ENCODE results near the gene OGG1. TPM values are rescaled to one million over a fixed set of nuclear protein-coding genes. Genes with fewer than 3 reads are reported as not detected.

The OGG1 gene
- total and polyA plus RNA-seq, 2 experiments from 2014 or later, result 23.0 to 36.5 TPM

DNA sequence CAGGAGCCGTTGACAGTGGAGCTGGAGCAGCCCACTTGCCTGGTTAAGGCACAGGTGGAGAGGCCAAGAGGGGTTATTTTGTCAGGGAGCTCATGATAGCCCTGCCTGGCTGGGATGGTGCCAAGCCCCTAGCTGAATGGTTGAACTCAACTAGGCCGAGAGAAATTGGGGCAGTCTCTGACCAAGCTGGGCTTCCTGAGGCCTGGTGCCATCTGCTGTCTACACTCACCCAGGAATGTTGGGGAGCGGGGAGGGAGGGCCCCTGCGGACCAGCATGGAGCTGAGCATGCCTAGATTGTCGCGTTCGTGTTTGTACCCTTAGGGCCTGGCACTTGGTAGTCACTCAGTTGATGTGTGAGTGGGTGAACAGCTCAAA is 17.0 kb upstream of the OGG1 start:
- Histone ChIP-seq H2AFZ (no peak overlapping the region), H3K4me3 (peak overlapping the region; percentile 84), H3K36me3 (ENCODE audit: low read depth) (peaks cover 17% of the 10 kb centered on the region; the same call in 1 of the 2 replicates), H4K20me1 (ENCODE audit: insufficient read depth) (no peaks in the 10 kb centered on the region; the same call in 1 of the 2 replicates), H3K9me2 (ENCODE audit: insufficient read depth) (no peaks in the 10 kb centered on the region), H3K9ac (peak overlapping the region; percentile 96), H3K4me2 (ENCODE audit: unreplicated experiment) (peak overlapping the region; percentile 98), H3K27ac (peak overlapping the region; percentile 97), H3K4me1 (ENCODE audit: insufficient read depth) (peaks cover 17% of the 10 kb centered on the region), H3K27me3 (replicated peaks; ENCODE audit: insufficient read depth) (no peaks in the 10 kb centered on the region), H3K9me3 (ENCODE audit: low read depth) (no peaks in the 10 kb centered on the region), H3F3A (ENCODE audit: insufficient read depth) (peaks cover 9% of the 10 kb centered on the region), H3K79me2 (ENCODE audit: insufficient read depth) (peaks cover 61% of the 10 kb centered on the region)
- peak; percentile 73 for DNase-seq
- WGBS, 2 experiments (ENCODE audit: low coverage in 1 of 2, low lambda C conversion rate in 2 of 2, missing lambda C conversion rate in 2 of 2), result 9 to 19% methylated on average over 7 of the region's 7 CpGs
- in situ Hi-C loops (cut with MboI), result no loop called here
- TF ChIP-seq EZH2 (IDR thresholded peaks at IDR 0.05; ENCODE audit: insufficient read depth, poor library complexity, severe bottlenecking) (no peak), EZH2phosphoT487 (IDR thresholded peaks at IDR 0.05; ENCODE audit: insufficient read depth, low read depth) (no peak)

DNA sequence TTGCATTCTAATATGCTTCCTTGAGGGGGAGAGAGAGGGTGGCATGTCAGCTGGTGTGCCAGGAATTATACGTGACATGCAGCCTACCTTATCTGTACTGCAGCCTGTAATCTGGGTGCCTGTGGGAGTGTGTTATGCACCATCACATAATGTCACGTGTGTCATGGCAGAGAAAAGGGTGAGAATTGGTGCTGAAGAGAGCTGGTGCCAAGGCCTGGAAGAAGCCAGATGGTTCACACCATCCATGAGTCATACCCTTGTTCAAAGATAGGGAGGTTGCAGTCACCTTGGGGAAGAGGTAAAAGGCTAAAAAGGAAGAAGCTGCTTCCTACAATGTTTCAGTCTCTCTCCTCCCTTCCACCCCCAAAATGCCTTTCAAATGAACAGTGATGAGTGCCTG is 12.9 kb upstream of the OGG1 start:
- H4K20me1 ChIP-seq (ENCODE audit: insufficient read depth), result no peaks in the 10 kb centered on the region; the same call in 1 of the 2 replicates

DNA sequence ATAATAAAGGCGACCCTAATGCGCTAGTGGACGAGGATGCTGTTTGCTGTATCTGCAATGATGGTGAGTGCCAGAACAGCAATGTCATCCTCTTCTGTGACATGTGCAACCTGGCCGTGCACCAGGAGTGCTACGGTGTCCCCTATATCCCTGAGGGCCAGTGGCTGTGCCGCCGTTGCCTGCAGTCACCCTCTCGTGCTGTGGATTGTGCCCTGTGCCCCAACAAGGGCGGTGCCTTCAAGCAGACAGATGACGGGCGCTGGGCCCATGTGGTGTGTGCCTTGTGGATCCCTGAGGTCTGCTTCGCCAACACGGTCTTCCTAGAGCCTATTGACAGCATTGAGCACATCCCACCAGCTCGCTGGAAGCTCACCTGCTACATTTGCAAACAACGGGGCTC is 10.6 kb upstream of the OGG1 start:
- Histone ChIP-seq H4K20me1 (ENCODE audit: insufficient read depth) (no peaks in the 10 kb centered on the region), H3K4me3 (no peak overlapping the region), H3K4me2 (ENCODE audit: unreplicated experiment) (no peak overlapping the region), H3K4me1 (ENCODE audit: insufficient read depth) (no peaks in the 10 kb centered on the region), H3K27me3 (replicated peaks; ENCODE audit: insufficient read depth) (no peaks in the 10 kb centered on the region), H3K9me3 (ENCODE audit: low read depth) (no peaks in the 10 kb centered on the region), H3K9me2 (ENCODE audit: insufficient read depth) (no peaks in the 10 kb centered on the region), H3F3A (ENCODE audit: insufficient read depth) (no peaks in the 10 kb centered on the region; the same call in 1 of the 2 replicates), H2AFZ (no peak overlapping the region), H3K36me3 (ENCODE audit: low read depth) (peaks cover 65% of the 10 kb centered on the region), H3K9ac (no peak overlapping the region), H3K79me2 (ENCODE audit: insufficient read depth) (peaks cover 59% of the 10 kb centered on the region), H3K27ac (no peak overlapping the region)
- DNase-seq, result no peak
- 87 to 88% methylated on average over 15 of the region's 15 CpGs for WGBS, 2 experiments (ENCODE audit: low coverage in 1 of 2, low lambda C conversion rate in 2 of 2, missing lambda C conversion rate in 2 of 2)
- TF ChIP-seq EZH2 (IDR thresholded peaks at IDR 0.05; ENCODE audit: insufficient read depth, poor library complexity, severe bottlenecking) (no peak), EZH2phosphoT487 (IDR thresholded peaks at IDR 0.05; ENCODE audit: insufficient read depth, low read depth) (no peak)
- in situ Hi-C loops (cut with MboI), result no loop called here

More for the DNA sequence above, 12.9 kb upstream of the OGG1 start:
- H3K9me3 ChIP-seq (ENCODE audit: low read depth), result no peaks in the 10 kb centered on the region
- H3K4me3 ChIP-seq, result no peak overlapping the region
- H3K4me2 ChIP-seq (ENCODE audit: unreplicated experiment), result no peak overlapping the region
- peaks cover 42% of the 10 kb centered on the region for H3K36me3 ChIP-seq (ENCODE audit: low read depth)
- no peaks in the 10 kb centered on the region for H3K27me3 ChIP-seq (replicated peaks; ENCODE audit: insufficient read depth)
- H3K27ac ChIP-seq, result no peak overlapping the region
- no peak overlapping the region for H3K9ac ChIP-seq
- H3K9me2 ChIP-seq (ENCODE audit: insufficient read depth), result no peaks in the 10 kb centered on the region
- H3F3A ChIP-seq (ENCODE audit: insufficient read depth), result no peaks in the 10 kb centered on the region; the same call in 1 of the 2 replicates
- in situ Hi-C loops (cut with MboI), result no loop called here
- TF ChIP-seq EZH2 (IDR thresholded peaks at IDR 0.05; ENCODE audit: insufficient read depth, poor library complexity, severe bottlenecking) (no peak), EZH2phosphoT487 (IDR thresholded peaks at IDR 0.05; ENCODE audit: insufficient read depth, low read depth) (no peak)
- 65 to 69% methylated on average over 2 of the region's 2 CpGs for WGBS, 2 experiments (ENCODE audit: low coverage in 1 of 2, low lambda C conversion rate in 2 of 2, missing lambda C conversion rate in 2 of 2)
- peaks cover 12% of the 10 kb centered on the region for H3K4me1 ChIP-seq (ENCODE audit: insufficient read depth)
- peaks cover 82% of the 10 kb centered on the region for H3K79me2 ChIP-seq (ENCODE audit: insufficient read depth)
- no peak overlapping the region for H2AFZ ChIP-seq
- peak; percentile 24 for DNase-seq

DNA sequence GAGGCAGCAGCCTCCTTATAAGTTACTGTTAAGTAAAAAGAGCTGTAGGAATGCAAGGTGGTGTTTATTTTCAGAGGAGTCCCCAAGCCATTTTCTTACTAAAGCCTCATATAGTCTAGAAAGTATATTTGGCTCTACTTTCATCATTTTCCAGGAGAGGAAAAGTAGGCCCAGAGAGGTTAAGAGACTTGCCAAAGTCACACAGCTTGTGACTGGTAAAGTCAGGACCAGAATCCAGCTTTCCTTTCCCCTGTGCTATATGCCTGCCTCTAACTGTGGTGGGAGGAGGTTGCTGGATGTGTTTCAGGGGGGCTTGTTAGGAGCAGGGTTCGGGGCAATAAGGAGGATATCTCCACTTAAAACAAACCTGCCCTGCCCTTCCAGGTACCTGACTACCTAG is 7.2 kb upstream of the OGG1 start:
- in situ Hi-C loops (cut with MboI), result no loop called here
- H3K9me2 ChIP-seq (ENCODE audit: insufficient read depth), result no peaks in the 10 kb centered on the region
- H3K36me3 ChIP-seq (ENCODE audit: low read depth), result peaks cover 62% of the 10 kb centered on the region
- no peak overlapping the region for H3K27ac ChIP-seq
- H3K9ac ChIP-seq, result no peak overlapping the region
- H3F3A ChIP-seq (ENCODE audit: insufficient read depth), result peaks cover 8% of the 10 kb centered on the region; the same call in 1 of the 2 replicates
- DNase-seq, result no peak
- no peak overlapping the region for H3K4me3 ChIP-seq
- H2AFZ ChIP-seq, result no peak overlapping the region
- 0 out of 2 replicates have a peak, but pooled peaks cover 10% of the 10 kb centered on the region for H3K4me1 ChIP-seq (ENCODE audit: insufficient read depth)
- no peaks in the 10 kb centered on the region for H4K20me1 ChIP-seq (ENCODE audit: insufficient read depth)
- peaks cover 25% of the 10 kb centered on the region for H3K79me2 ChIP-seq (ENCODE audit: insufficient read depth)
- H3K9me3 ChIP-seq (ENCODE audit: low read depth), result no peaks in the 10 kb centered on the region
- no peak overlapping the region for H3K4me2 ChIP-seq (ENCODE audit: unreplicated experiment)
- TF ChIP-seq EZH2 (IDR thresholded peaks at IDR 0.05; ENCODE audit: insufficient read depth, poor library complexity, severe bottlenecking) (no peak), EZH2phosphoT487 (IDR thresholded peaks at IDR 0.05; ENCODE audit: insufficient read depth, low read depth) (no peak)
- no peaks in the 10 kb centered on the region for H3K27me3 ChIP-seq (replicated peaks; ENCODE audit: insufficient read depth)
- 93 to 100% methylated on average over 1 of the region's 1 CpG for WGBS, 2 experiments (ENCODE audit: low coverage in 1 of 2, low lambda C conversion rate in 2 of 2, missing lambda C conversion rate in 2 of 2)
